ENCODE measurements around the gene MCAM. TPM values are rescaled to one million over a fixed set of nuclear protein-coding genes. Genes with fewer than 3 reads are reported as not detected.

MCAM gene
- total RNA-seq, 1 donor from 2014 or later, result 25.0 TPM

DNA sequence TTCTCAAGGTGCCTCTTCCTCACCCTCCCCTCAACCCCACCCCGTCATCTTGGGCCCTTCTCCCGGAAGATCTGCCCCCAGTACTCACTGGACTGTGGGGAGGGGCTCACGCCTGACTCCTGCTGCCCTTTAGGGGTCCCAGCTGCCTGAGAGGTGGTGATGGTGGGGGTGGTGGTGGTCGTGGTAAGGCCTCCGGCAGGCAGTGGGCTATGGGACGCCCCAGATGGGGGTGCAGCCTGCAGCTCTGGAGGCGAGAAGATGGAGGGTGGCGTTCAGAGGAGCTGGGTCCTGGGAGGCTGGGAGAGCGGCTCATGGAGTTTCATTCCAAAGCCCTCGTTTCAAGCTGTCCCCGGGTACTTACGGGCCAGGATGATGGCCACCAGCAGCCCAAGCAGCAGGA lies 28.8 kb upstream of the MCAM start:
- no peak for ATAC-seq

DNA sequence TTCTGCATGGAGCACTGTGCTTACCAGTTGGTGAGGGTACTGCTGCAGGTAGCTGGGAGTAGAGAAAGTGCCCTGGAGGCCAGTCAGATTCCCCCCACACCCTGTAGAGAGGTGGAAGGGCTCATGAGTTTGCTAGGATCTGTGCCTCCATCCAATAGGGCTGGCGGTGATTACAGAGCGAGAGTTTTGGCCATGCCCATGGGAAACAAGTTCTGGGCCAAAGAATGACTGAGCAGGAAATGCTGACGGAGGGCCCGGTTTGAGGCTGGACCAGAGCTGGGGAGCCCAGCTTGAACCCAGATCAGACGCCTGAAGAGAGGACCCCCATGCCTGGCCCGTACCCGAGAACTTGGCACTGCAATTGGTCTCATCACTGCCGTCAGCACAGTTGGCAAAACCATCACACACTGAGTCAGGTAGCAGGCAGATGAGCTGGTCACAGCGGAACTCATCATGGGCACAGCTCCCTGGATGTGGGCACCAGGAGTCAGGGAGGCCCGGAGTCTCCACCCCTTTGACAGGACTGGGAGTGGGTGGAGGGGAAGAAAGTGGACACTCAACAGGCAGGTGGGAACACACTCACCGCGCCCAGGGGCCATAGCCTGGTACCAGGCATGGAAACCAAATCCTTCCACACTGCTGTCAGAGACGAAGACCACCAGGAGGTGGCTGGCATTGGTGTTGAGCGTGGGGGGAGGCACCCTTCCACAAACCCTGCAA lies 27.5 kb upstream of the MCAM start:
- no peak for ATAC-seq

DNA sequence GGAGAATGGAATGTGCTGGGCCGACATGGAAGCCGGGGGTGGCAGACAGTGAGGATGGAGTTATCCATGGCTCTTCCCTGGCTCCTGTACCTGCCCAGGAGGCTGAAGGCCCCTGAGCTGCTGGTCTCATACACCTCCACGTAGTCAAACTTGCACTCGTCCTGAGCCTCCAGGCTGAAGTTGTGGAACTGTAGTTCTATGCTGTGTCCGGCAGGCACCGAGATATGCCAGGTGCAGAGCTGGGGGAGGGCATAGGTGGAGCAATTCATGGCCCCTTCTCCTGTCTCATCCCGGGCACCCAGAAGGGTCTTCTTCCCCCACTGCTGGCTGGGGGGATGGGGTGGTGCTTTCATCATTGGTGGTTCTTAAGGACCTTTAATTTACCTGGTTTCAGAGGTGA lies 26.8 kb upstream of the MCAM start:
- no peak for ATAC-seq

DNA sequence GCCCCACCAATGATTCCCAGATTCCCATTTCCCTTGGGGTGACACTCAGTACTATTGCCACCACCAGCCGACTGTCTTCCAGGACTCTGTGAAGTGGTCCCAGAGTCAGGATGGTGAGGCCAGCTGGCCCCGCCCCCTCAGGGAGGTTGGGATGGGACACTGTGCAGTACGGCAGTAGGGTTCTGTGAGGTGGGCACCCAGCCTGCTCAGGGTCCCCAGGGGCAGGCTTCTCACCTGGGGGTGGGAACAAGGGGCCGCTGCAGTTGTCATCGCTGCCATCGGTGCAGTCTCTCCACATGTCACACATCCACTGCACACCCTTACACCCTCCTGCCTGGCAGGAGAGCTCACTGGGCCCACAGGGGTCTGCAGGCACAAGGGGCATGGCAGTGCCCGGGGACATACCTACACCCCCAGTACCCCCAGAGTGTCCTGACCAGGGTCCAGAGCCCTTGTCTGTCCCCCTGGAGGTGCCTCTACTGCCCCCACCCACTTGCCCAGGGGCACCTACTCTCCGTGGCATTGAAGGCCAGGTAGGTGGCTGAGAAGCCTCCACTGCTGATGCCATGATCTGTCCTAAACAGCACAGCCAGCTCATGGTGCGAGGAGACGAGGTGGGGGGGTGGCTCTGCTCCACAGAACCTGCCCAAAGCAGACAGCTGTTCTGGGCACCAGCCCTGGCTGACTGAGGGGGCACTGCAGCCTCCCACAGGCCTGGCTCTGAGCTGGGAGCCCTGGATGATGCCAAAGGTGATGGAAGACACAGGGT lies 25.6 kb upstream of the MCAM start:
- no peak for ATAC-seq

DNA sequence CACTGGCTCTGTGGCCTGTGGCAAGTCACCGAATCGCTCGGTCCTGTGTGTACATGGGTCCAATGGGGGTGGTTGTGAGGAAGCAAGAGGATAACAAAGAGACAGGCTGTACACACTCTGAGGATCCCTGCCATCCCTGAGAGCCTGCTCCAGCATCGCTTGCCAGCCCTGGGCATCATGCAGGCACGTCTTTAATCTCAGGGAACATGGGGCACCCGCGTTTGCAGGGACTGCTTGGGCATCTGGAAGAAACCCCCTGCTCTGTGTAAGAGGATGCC lies 25.0 kb upstream of the MCAM start:
- ATAC-seq, result no peak

DNA sequence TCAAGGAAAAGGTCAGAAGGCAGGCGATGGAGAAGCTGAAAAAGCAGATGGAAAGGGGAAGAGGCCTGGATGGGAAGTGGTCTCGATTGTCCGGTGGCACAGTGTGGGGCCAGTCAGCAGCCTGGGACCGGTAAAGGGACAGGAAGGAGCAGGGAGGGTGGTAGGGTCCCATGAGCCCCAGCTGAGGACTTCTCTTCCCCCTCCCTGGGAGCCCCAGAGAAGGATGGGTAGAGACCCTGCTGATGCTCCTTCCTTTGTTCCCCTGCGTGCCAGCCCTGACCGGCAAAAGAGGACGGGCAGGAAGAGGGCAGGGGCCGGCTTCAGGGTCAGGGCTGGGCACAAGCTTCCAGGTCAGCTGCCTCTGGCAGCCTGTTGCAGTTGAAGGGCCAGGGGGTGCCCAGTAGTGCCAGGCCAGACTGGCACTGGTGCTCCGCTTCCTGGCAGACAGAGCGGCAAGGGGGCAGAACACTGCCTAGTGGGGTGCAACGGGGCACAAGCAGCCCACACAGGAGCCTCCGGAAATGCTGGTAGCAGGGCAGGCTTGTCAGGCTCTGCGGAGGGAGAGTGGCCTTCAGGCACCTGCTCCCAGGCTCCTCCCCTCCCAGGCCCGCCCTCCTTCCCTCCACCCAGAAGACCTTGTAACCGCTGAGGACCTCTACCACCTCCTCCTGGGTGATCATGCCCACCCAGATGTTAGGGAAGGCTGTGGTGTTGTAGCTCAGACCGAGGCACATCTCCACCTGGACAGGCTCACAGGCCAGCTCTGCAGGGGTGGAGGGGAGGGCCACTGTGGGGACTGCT lies 24.5 kb upstream of the MCAM start:
- ATAC-seq, result no peak

DNA sequence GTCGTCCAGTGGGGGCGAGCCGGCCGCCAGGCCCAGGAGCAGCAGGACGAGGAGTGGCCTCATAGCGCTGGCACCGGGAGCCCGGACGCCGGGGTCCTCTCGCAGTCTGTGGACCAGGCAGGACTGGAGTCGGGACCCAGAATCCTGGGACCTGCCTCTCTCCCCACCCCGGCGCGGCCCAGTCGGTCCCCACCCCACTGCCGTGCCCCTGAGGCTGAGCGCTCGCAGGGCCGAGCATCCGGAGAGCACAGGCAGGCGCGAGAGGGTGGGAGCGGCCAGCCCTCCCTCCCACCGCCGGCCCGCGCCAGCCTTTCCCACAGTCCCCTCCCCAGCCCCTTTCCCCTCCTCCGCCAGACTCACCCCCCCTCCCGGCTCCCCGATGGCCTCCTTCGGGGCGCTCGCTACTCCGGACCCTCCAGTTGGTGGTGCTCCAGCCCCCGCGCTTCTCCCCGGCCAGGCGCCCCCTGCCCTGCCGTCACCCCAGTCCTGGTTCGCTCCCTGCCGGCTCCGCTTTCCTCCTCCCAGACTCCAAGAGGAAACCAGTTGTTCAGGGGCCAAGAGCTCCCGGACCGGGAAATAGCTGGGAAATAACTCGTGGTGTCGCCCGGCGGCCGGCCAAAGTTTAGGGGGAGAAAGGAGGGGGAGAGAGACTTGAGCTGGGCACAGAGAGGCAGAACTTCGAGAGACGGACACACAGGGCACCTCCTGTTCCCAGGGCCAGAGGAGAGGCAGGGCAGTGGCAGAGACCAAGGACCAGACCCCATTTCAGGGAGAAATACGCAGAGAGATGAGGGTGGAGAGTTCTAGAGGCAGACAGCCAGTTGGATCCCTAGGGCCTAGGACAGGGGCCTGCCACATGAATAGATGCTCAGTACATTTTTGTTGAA lies 23.6 kb upstream of the MCAM start, which contains the start of gene C1QTNF5:
C1QTNF5 (minus strand) TSS at position 549 of the 887 bp plus-strand sequence; CDS start at position 63, 486 bp downstream.
- no peak for ATAC-seq

DNA sequence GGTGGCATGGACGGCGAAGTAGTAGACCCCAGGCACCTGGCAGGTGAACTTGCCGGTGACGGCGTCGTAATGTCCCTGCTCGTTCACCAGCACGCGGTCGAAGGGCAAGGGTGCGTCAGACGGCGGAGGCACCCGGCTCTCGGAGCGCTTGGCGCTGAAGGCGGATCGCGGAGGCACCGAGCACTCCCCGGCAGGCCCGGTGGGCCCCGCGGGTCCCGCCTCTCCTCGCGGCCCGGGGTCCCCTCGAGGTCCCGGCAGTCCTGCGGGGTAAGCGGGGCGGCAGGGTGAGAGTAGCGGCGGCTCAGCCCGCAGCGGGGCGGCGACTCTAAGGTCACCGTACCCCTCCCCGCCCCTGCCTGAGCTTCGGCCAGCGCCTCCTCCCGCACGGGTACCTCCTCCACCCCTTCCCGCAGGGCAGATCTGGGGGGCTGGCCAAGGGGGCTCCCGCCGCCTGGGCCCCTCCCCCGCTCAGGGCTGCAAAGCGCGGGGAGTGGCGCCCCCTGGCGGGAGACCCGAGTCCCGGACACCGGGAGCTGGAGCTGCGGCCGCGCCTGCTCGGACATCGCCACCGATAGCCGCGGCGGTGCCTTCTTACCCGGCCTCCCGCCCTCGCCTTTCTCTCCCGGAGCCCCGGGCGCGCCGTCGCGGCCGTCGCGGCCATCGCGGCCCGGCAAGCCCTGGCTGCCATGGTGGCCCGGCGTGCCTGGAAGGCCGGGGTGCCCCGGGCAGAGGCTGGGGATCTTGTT lies 22.8 kb upstream of the MCAM start:
- ATAC-seq, result peak; percentile 25

DNA sequence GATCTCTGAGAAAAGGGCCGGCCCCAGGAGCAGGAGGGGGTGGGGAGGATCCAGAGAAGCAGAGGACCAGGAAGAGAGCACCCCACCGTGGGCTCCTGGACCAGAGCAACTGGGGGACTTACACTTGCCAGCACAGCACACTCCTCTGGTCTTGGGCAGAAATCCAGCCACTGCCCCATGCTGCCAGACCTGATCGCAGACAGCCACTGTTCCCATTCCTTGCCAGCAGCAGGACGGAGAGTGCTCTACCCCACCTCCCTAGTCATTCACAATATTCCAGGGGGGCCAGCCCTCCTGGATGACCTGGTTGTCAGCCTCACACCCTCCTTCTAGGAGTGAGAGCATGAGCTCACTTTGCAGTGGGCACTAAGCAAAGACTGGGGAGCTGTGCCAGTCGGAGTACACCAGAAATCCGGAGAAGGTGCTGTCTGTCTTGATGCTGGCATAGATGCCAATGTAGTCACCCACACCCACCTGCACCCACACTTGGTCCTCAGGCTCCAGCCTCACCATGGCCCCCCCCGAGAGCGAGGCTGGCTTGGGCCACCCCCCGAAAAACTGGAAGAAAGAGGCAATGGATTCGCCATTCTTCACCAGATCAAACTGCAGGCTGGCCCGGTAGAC lies 22.1 kb upstream of the MCAM start:
- ATAC-seq, result no peak

DNA sequence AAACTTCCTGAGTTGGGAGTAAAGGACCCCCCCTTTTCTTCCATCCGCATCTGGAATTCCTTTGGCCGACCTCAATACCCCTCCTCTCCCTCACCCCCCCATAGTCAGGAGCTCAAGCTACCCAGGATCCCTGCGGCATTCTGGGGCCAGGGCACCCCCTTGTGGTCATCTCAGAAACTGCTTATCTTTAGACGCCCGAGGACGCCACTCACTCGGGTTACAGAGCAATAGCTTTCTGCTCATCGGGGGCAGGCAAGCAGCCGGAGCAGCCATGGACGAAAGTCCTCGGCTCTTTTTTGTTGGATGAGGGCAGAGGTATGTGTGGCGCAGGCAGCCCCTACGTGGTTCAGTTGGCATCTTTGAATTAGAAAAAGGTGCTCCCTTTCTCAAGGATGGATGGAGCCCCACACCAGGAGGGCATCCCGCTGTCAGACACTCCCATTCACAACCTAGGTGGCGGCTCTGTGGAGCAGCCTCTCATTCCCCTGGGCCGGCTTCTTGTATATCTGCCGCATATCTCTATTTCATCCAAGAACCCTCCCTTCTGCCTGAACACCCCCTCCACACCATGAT lies 21.5 kb upstream of the MCAM start:
- ATAC-seq, result peak; percentile 19

DNA sequence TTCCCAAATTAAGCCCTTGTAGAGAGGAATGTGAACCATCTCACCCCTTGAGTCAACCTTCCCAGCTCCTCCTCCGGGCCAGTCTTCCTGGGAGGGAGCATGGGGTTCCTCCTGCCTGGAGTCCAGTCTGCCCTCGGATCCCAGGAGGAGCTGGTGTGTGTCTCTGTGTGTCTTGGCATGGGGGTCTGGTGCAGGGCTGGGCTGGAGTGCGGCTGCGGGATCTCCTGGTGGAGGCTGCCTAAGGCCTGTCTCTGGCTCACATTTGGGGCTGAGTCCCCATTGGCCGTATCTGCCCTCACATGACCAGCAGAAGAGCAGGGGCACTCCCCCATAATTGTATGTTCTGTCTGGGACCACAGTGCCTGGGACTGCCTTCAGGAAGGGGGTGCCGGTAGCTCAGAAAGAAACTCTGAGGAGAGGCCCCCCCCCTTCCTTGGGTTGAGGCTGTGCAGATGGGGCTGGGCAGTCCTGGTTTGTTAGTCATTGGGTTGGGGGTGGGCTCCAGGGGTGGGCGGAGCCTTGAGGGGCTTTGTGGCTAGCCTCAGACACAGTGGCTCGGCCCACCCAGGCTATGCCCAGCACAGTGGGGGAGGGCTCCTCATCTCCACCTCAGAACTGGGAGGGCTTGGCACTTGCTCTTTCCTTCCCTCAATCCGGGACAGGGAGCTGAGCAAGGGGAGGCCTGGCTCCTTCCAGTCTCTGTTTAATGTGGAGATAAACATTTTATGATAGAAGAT lies 20.8 kb upstream of the MCAM start:
- no peak for ATAC-seq

DNA sequence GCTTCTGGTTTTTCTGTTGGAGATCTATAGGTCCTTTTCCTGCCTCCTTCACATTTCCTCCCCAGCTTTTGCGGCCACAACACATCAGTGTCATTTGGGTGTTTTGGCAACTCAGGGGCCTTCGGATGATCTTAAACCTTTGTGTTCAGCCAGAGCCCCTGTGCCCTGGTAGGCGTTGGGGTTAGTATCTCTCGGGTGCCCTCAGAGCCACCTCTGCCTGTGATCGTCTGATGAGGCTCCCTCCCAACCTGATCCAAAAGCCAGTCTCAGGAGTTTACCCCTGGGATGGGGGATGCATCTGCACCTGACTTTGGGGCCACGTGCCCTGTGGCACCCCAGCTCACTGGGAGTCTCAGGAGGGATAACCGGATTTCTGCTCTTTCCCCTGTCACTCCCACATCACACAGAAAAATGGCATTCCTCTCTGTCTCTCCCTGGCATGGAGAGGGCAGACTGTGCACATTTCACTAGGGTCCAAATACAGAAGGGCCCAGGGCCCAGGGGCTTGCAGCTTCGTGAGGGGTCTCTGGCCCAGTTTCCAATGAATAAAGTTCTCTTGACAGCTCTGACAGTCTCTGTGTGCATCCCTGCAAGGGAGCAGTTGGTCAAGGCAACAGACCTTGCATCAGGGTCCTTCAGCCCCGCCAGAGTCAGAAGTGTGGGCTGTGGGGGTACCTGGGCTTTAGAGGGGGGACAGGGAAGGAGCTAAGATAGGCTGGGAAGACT lies 20.0 kb upstream of the MCAM start:
- no peak for ATAC-seq

DNA sequence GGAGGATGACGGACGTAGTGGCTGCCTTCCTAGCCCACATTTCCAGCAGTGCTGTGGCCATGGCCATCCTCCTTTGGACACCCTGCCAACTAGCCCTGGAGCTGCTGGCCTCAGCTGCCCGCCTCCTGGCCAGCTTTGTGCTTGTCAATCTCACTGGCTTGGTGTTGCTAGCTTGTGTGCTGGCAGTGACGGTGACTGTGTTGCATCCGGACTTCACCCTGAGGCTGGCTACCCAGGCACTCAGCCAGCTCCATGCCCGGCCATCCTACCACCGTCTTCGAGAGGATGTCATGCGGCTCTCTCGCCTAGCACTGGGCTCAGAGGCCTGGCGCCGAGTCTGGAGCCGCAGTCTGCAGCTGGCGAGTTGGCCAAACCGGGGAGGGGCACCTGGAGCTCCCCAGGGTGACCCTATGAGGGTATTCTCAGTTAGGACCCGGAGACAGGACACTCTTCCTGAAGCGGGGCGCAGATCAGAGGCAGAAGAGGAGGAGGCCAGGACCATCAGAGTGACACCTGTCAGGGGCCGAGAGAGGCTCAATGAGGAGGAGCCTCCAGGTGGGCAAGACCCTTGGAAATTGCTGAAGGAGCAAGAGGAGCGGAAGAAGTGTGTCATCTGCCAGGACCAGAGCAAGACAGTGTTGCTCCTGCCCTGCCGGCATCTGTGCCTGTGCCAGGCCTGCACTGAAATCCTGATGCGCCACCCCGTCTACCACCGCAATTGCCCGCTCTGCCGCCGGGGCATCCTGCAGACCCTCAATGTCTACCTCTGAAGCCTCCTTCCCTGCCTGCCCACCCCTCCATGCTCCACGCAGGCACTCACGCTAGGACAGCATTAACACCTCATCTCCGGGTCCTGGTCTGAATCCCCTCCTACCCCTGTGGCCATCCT lies 19.0 kb upstream of the MCAM start:
- no peak for ATAC-seq

DNA sequence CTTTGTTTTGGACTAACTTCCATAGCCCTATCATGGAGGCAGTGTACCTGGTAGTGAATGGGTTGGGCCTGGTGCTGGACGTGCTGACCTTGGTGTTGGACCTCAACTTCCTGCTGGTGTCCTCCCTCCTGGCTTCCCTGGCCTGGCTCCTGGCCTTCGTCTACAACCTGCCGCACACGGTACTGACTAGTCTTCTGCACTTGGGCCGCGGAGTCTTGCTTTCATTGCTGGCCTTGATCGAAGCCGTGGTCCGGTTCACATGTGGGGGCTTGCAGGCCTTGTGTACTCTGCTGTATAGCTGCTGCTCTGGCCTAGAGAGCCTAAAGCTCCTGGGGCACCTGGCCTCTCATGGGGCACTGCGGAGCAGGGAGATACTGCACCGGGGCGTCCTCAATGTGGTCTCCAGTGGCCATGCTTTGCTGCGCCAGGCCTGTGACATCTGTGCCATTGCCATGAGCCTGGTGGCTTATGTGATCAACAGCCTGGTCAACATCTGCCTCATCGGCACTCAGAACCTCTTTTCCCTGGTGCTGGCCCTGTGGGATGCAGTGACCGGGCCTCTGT lies 18.2 kb upstream of the MCAM start:
- no peak for ATAC-seq

DNA sequence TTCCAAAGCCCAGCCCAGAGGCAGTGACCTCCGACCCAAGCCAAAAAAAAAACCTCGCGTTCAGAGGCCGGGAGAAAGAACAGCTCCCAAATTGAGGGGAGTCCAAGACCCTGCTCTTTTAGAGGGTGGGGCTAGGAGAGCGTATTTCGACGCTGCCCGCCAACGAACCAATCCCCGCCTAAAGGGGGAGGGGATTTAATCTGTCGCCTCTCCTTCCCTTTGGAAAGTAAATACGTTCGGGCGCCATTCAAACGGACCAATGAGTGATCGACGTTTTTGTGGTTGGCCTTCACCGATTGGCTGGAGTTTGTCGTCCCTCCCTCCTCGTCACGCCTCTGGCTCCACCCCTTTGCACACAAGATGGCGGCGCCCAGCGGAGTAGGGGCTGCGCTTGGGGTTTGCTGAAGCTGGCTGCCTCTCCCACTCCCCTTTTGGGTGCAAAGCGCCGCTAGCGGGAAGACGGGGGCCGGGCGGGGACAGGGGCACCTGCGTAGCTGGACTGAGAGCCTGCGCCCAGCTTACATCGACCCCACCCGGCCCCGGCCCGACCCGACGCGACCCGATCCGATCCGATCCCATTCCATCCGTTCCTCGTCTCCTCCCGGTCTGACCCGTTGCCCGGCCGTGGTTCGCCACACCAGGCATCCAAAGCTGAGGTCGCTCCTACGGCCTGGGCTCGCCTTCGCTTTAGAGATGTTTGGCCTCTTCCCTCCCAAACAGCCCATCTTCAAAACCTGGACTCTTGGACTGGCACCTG lies 17.4 kb upstream of the MCAM start, which contains the start of gene RNF26:
RNF26 (plus strand) TSS at position 354 of the 757 bp plus-strand sequence. CDS start 596 bp downstream, outside the sequence.
- ATAC-seq, result peak; percentile 95

DNA sequence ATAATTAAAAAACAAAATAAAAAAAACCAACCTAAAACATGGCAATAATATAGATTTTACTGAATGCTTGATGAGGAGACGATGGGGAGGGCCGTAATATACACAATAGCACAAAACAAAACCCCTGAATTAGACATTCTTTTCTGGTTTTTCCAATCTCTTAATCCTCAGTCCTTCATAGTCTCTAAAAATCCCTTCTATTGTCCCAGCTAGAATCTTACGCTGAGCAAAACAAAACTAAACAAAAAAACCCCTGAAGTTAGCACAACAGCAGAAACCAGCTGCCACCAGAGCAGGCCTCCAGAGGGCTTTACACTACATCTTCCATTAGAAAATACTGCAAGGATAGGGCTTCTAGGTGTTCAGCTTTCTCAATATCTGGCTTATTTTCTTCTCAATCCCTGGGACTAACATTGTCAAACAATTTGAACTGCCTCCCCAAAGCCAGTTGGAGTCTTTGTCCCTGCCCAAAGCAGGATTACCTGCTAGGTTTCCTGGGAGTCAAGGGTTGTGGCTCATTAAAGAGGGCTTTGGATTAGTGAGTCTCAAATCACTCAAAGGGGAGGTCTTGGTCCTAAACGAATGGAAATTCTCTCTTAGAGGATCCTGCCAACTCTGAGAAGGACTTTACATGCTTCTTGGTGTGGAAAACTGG lies 15.3 kb upstream of the MCAM start:
- no peak for ATAC-seq

DNA sequence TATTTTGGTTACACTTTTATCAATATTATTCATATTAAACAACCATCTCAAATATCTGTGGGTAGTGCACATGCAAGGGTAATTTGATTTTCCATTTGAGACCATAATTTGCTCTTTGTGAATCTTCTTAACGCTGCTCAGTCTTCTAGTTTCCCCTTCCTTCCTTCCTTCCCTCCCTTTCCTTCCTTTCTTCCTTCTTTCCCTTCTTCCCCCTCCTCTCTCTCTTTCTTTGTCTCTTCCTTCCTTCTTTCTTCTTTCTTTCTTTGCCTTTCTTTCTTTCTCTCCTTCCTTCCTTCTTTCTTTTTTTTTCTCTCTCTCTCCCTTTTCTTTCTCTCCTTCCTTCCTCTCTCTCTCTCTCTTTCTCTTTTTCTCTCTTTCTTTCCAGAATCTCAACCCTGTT lies 13.3 kb upstream of the MCAM start:
- ATAC-seq, result no peak
